ENCODE results near the gene TSFM.

TSFM gene

GRCh38 chr12:57846577-57847319 lies 64.2 kb downstream of the TSFM start, which contains the start of gene CTDSP2:
Gene CTDSP2, minus strand, starts transcription at chr12:57846729. Its CDS starts 294 bp downstream, at chr12:57846435.
- in situ Hi-C loops (cut with HindIII; ENCODE audit: low sequenced_read_pairs), result no loop called here

All from DLD1 (cell line).